GM20000 (cell line): Measurements from ENCODE around the gene TMEM220.

Experiments
- DNase-seq: peaks from one replicate; pipeline ENCODE4 v3.0.0; 2012; ENCODE audit warnings: low spot score
- TF ChIP-seq, protein P1 (sequence below): IDR thresholded peaks from 2 replicates; pipeline ENCODE4 v1.5.1; 2012; ENCODE audit warnings: mild to moderate bottlenecking, control low read depth; ENCODE audit errors: extremely low read depth, missing control alignments

TMEM220 gene

DNA sequence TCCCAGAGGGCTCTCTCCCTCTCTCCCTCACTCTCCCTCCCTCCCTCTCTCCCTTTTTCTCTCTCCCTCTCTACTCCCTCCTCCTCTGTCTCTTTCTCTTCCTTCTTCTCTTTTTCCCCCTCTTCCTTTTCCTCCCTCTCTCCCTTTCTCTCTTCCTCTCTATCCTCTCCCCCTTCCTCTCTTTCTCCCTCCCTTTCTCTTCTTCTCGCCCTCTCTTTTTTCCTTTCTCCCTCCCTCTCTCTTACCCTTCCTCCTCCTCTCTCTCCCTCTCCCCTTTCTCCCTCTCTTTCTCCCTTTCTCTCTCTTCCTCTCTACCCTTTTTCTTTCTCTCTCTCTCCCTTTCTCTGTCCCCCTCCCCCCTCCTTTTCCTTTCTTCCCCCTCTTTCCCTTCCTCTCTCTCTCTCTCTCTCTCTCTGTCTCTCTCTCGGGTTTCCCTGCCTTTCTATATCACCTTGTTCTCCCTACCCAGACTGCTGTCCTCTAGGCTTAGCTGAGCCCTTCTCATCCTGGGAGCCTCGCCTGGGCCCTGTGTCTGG lies 25.8 kb upstream of the TMEM220 start:
- TF ChIP-seq, protein P1, sequence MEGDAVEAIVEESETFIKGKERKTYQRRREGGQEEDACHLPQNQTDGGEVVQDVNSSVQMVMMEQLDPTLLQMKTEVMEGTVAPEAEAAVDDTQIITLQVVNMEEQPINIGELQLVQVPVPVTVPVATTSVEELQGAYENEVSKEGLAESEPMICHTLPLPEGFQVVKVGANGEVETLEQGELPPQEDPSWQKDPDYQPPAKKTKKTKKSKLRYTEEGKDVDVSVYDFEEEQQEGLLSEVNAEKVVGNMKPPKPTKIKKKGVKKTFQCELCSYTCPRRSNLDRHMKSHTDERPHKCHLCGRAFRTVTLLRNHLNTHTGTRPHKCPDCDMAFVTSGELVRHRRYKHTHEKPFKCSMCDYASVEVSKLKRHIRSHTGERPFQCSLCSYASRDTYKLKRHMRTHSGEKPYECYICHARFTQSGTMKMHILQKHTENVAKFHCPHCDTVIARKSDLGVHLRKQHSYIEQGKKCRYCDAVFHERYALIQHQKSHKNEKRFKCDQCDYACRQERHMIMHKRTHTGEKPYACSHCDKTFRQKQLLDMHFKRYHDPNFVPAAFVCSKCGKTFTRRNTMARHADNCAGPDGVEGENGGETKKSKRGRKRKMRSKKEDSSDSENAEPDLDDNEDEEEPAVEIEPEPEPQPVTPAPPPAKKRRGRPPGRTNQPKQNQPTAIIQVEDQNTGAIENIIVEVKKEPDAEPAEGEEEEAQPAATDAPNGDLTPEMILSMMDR = no peak

GRCh38 chr17:10754861-10755591 lies 25.2 kb upstream of the TMEM220 start:
- DNase-seq = no peak
- TF ChIP-seq, protein P1 = no peak

More for the DNA sequence above, 25.8 kb upstream of the TMEM220 start:
- DNase-seq = no peak

DNA sequence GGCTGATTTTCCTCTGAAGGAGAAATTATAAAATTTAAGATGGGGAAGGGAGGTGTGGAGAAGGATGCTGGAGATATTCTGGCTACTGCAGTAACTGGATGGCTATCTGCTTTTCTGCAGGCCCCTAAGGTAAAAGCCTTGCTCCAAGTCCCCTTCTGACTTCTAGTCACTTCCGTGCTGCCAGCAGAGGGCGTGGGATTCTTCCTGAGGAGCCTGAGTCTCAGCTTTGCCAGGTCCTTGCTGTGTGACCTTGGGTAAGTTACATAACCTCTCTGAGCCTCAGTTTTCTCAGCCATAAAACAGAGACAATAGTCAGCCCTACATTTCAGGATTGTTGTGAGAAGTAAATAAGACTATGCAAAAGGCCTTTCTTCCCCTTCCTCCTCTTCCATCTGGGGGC lies 24.3 kb upstream of the TMEM220 start:
- DNase-seq = peak; percentile 40
- TF ChIP-seq, protein P1 = peak; percentile 26

DNA sequence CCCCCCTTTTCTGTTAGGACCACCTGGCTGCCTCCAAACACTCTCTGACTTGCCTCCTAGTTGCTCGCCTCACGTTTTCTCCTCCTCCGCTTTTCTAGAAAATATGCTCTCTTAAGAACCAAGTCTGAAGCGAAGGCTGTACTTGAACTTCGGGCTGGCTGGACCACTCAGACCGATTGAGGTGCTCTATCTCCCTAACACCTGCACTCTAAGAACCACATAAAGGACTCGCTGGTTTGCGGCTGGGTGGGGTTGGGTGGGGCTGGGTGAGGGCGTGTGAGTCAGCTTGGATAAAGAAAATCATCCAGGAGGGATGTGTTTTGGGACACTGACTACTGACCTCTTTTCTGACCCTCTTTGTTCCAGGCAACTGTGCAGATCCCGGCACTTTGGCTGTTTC lies 22.9 kb upstream of the TMEM220 start:
- no peak for DNase-seq
- TF ChIP-seq, protein P1 = no peak

DNA sequence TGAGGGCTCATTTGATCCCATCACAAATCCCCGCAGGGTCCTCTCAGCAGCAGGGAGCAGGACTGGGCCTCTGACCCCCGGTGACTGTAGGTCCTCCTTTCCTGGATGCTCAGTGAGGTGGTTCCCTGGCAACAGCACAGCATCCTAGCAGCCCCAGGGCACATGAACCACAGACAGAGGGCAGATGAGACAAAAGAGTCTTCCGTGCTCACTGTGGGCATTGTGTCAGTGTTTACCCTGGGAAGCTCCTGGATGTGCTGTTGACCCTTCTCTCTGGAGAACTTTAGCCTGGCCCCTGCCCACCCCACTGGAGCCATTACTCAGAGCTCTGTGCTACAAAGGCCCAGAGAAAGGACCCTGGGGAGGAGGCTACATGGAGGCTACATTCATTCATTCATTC lies 21.7 kb upstream of the TMEM220 start:
- DNase-seq = no peak

GRCh38 chr17:10750210-10750609 lies 20.4 kb upstream of the TMEM220 start:
- TF ChIP-seq, protein P1 = no peak
- no peak for DNase-seq

More for the DNA sequence above, 21.7 kb upstream of the TMEM220 start:
- TF ChIP-seq, protein P1 = no peak

DNA sequence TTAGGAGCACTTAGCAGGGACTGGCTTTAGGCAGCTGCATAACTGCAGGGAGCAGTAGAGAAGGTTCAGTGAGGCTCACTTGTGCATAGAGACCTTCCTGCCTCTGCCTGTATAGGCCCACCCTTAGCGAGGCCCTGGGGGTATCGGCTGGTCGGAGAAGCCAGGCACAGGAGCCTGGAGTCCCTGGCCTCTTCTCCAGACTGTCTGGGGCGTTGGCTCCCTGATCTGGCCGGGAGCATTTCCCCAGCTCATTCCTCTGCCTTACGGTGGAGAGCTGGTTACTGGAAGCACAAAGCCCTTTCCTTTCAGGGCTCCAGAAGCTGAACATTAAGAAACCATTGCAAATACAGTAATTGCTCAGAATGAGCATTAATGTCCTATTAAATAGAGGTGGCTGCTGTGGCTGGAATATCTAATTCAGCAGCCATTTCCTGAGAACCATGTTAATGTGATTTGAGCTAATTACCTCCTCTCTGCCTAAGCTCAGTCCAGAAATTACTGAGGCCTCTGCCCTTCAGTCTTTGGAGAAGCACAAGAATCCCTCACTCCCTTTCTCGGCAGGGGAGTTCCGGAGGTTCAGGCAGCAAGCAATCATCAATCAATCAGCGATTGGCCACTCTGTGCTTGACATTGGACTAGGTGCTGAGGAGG lies 18.8 kb upstream of the TMEM220 start:
- DNase-seq = no peak

More for the DNA sequence above, 18.8 kb upstream of the TMEM220 start:
- TF ChIP-seq, protein P1 = no peak
